Measurements from ENCODE around the gene PROCA1. TPM values are rescaled to one million over a fixed set of nuclear protein-coding genes. Genes with fewer than 3 reads are reported as not detected.
A peak's percentile ranks its signal among the peaks of the same experiment; 100 is the strongest.

Gene PROCA1
- polyA plus RNA-seq, 1 donor (not counting 4 experiments of a cell fraction or from before 2014, with no cell fraction given) = 0.39 TPM

GRCh38 chr17:28751600-28752366 is 40.1 kb upstream of the PROCA1 start:
- no peak for DNase-seq (ENCODE audit: low read depth, low spot score)
- Histone ChIP-seq H3K36me3 (ENCODE audit: control insufficient read depth in 2 of 2, extremely low read depth in 1 of 2, insufficient read depth in 2 of 2, low read length in 2 of 2) (peaks cover 38 to 46% of the 10 kb centered on the region in 2 experiments), H4K20me1 (ENCODE audit: control insufficient read depth, extremely low read depth, insufficient read depth, low read length) (peaks cover 35% of the 10 kb centered on the region), H3K9ac (ENCODE audit: control insufficient read depth, extremely low read depth, insufficient read depth, low read length) (no peak overlapping the region), H3K4me1 (ENCODE audit: control insufficient read depth, extremely low read depth, insufficient read depth, low read length) (peaks cover 19% of the 10 kb centered on the region), H3K4me2 (ENCODE audit: control insufficient read depth, extremely low read depth, insufficient read depth, low read depth, low read length) (no peak overlapping the region), H3K4me3 (ENCODE audit: control insufficient read depth in 2 of 3, extremely low read depth in 1 of 3, insufficient read depth in 2 of 3, low read depth in 1 of 3, low read length in 3 of 3) (no peak overlapping the region), H3K9me3 (ENCODE audit: control insufficient read depth, low read depth, low read length) (no peaks in the 10 kb centered on the region), H3K27me3 (ENCODE audit: control insufficient read depth, extremely low read depth, insufficient read depth, low read length) (no peaks in the 10 kb centered on the region), H2AFZ (ENCODE audit: control insufficient read depth, low read length) (no peak overlapping the region), H3K79me2 (ENCODE audit: control insufficient read depth, insufficient read depth, low read length) (peaks cover 36% of the 10 kb centered on the region), H3K9me1 (ENCODE audit: control insufficient read depth, extremely low read depth, insufficient read depth, low read length) (peaks cover 3% of the 10 kb centered on the region), H3K27ac (ENCODE audit: control insufficient read depth, insufficient read depth, low read length) (no peak overlapping the region)
- TF ChIP-seq CTCF (optimal IDR thresholded peaks at IDR 0.05 in 1 of 3, IDR thresholded peaks at IDR 0.05 in 1 of 3, conservative IDR thresholded peaks at IDR 0.05 in 1 of 3; ENCODE audit: extremely low read depth in 1 of 3, insufficient read depth in 2 of 3, low read length in 3 of 3) (no peak), EZH2 (IDR thresholded peaks at IDR 0.05; ENCODE audit: low read length) (no peak)
- FAIRE-seq = no peak
- dilution Hi-C loops (cut with MboI; ENCODE audit: extremely low pct_ligation_motif_present, low sequenced_read_pairs) = no loop called here

GRCh38 chr17:28750178-28751047 is 38.7 kb upstream of the PROCA1 start:
- H3K79me2 ChIP-seq (ENCODE audit: control insufficient read depth, insufficient read depth, low read length) = peaks cover 50% of the 10 kb centered on the region
- H3K9me3 ChIP-seq (ENCODE audit: control insufficient read depth, low read depth, low read length) = no peaks in the 10 kb centered on the region
- H3K4me3 ChIP-seq (ENCODE audit: control insufficient read depth in 2 of 3, extremely low read depth in 1 of 3, insufficient read depth in 2 of 3, low read depth in 1 of 3, low read length in 3 of 3) = no peak overlapping the region
- no peak overlapping the region for H2AFZ ChIP-seq (ENCODE audit: control insufficient read depth, low read length)
- peaks cover 30% of the 10 kb centered on the region for H3K4me1 ChIP-seq (ENCODE audit: control insufficient read depth, extremely low read depth, insufficient read depth, low read length)
- TF ChIP-seq CTCF (optimal IDR thresholded peaks at IDR 0.05 in 1 of 3, IDR thresholded peaks at IDR 0.05 in 1 of 3, conservative IDR thresholded peaks at IDR 0.05 in 1 of 3; ENCODE audit: extremely low read depth in 1 of 3, insufficient read depth in 2 of 3, low read length in 3 of 3) = peak; percentile 99 to 100 (median 99)
- TF ChIP-seq EZH2 (IDR thresholded peaks at IDR 0.05; ENCODE audit: low read length) = no peak
- H4K20me1 ChIP-seq (ENCODE audit: control insufficient read depth, extremely low read depth, insufficient read depth, low read length) = peaks cover 42% of the 10 kb centered on the region
- peak overlapping the region; percentile 3 for H3K4me2 ChIP-seq (ENCODE audit: control insufficient read depth, extremely low read depth, insufficient read depth, low read depth, low read length)
- H3K27ac ChIP-seq (ENCODE audit: control insufficient read depth, insufficient read depth, low read length) = peak overlapping the region; percentile 43
- dilution Hi-C loops (cut with MboI; ENCODE audit: extremely low pct_ligation_motif_present, low sequenced_read_pairs) = no loop called here
- H3K9ac ChIP-seq (ENCODE audit: control insufficient read depth, extremely low read depth, insufficient read depth, low read length) = peak overlapping the region; percentile 18
- H3K9me1 ChIP-seq (ENCODE audit: control insufficient read depth, extremely low read depth, insufficient read depth, low read length) = peaks cover 7% of the 10 kb centered on the region
- H3K27me3 ChIP-seq (ENCODE audit: control insufficient read depth, extremely low read depth, insufficient read depth, low read length) = no peaks in the 10 kb centered on the region
- H3K36me3 ChIP-seq (ENCODE audit: control insufficient read depth in 2 of 2, extremely low read depth in 1 of 2, insufficient read depth in 2 of 2, low read length in 2 of 2) = peaks cover 39 to 50% of the 10 kb centered on the region in 2 experiments
- no peak for DNase-seq (ENCODE audit: low read depth, low spot score)
- peak; percentile 34 for FAIRE-seq

Measured in keratinocyte (primary cell).